Liver (tissue), 9 donors: ENCODE results near the gene ACLY. TPM values are rescaled to one million over a fixed set of nuclear protein-coding genes. Genes with fewer than 3 reads are reported as not detected.

ENCODE experiments used
- DNase-seq: peaks from one replicate; pipeline ENCODE4 v3.0.0-alpha.2; 2017; ENCODE audit warnings: low spot score
- H3K27ac ChIP-seq, 2 donors: one replicate each; pipeline ENCODE4 v1.7.0; 2013; ENCODE audit warnings: inconsistent platforms in 2 of 2, low read length in 2 of 2, control low read depth in 1 of 2, low read depth in 1 of 2, mild to moderate bottlenecking in 1 of 2
- H3K27me3 ChIP-seq, 4 donors: one replicate each; pipeline versions ENCODE4 v1.6.1 to v1.7.0; 2013; ENCODE audit warnings: low read length in 3 of 4, inconsistent platforms in 1 of 4, mild to moderate bottlenecking in 1 of 4, moderate library complexity in 1 of 4; ENCODE audit not compliant: control insufficient read depth in 4 of 4, insufficient read depth in 4 of 4
- H3K36me3 ChIP-seq, 4 donors: one replicate each; pipeline versions ENCODE4 v1.6.1 to v1.7.0; 2013; ENCODE audit warnings: low read length in 3 of 4, mild to moderate bottlenecking in 3 of 4, low read depth in 1 of 4, moderate library complexity in 1 of 4; ENCODE audit not compliant: control insufficient read depth in 4 of 4, insufficient read depth in 3 of 4
- H3K4me1 ChIP-seq, 4 donors: one replicate each; pipeline versions ENCODE4 v1.6.1 to v1.7.0; 2013; ENCODE audit warnings: low read length in 3 of 4, mild to moderate bottlenecking in 3 of 4, moderate library complexity in 1 of 4; ENCODE audit not compliant: control insufficient read depth in 4 of 4, insufficient read depth in 4 of 4
- H3K4me3 ChIP-seq, 3 donors: one replicate each; pipeline versions ENCODE4 v1.6.1 to v1.7.0; 2013; ENCODE audit warnings: low read length in 3 of 3, control low read depth in 1 of 3, low read depth in 1 of 3, mild to moderate bottlenecking in 1 of 3
- H3K9ac ChIP-seq, 2 donors: one replicate each; pipeline ENCODE4 v1.7.0; 2013; ENCODE audit warnings: low read length in 2 of 2, mild to moderate bottlenecking in 2 of 2, moderate library complexity in 2 of 2, control low read depth in 1 of 2, low read depth in 1 of 2
- H3K9me3 ChIP-seq, 4 donors: one replicate each; pipeline versions ENCODE4 v1.6.1 to v1.7.0; 2013; ENCODE audit warnings: low read length in 3 of 4; ENCODE audit not compliant: control insufficient read depth in 4 of 4
- ATF3 ChIP-seq: IDR thresholded peaks from 2 replicates; pipeline ENCODE4 v1.6.1; 2016; ENCODE audit warnings: antibody characterized with exemption
- CTCF ChIP-seq: fragments of 150-350 bp; IDR thresholded peaks from 2 replicates; pipeline ENCODE4 v1.5.1; 2017; ENCODE audit warnings: improper control_type of control experiment, low read depth, low read length; ENCODE audit not compliant: missing input control
- EGR1 ChIP-seq, 2 donors: IDR thresholded peaks; 2 replicates each; pipeline ENCODE4 v1.6.1; 2016 to 2018; ENCODE audit warnings: antibody characterized with exemption in 2 of 2, low read depth in 2 of 2
- FOXA1 ChIP-seq: IDR thresholded peaks from 2 replicates; pipeline ENCODE4 v1.6.1; 2016; ENCODE audit warnings: antibody characterized with exemption
- FOXA2 ChIP-seq: IDR thresholded peaks from 2 replicates; pipeline ENCODE4 v1.6.1; 2016; ENCODE audit warnings: antibody characterized with exemption
- GABPA ChIP-seq, 2 donors: IDR thresholded peaks in 1 of 2; conservative IDR thresholded peaks in 1 of 2; 2 replicates each; pipeline ENCODE4 v1.6.1; 2016; ENCODE audit warnings: antibody characterized with exemption in 2 of 2, mild to moderate bottlenecking in 1 of 2, moderate library complexity in 1 of 2
- HNF4A ChIP-seq, 2 donors: conservative IDR thresholded peaks; 2 replicates each; pipeline ENCODE4 v1.6.1; 2016; ENCODE audit warnings: antibody characterized with exemption in 2 of 2, mild to moderate bottlenecking in 2 of 2
- HNF4G ChIP-seq: IDR thresholded peaks from 2 replicates; pipeline ENCODE4 v1.6.1; 2016; ENCODE audit warnings: antibody characterized with exemption
- JUND ChIP-seq, 2 donors: IDR thresholded peaks; 2 replicates each; pipeline ENCODE4 v1.6.1; 2016; ENCODE audit warnings: antibody characterized with exemption in 2 of 2
- MAX ChIP-seq: IDR thresholded peaks from 2 replicates; pipeline ENCODE4 v1.6.1; 2016; ENCODE audit warnings: antibody characterized with exemption
- NR2F2 ChIP-seq: IDR thresholded peaks from 2 replicates; pipeline ENCODE4 v1.6.1; 2016; ENCODE audit warnings: antibody characterized with exemption
- RAD21 ChIP-seq, 2 donors: IDR thresholded peaks; 2 replicates each; pipeline ENCODE4 v1.6.1; 2016; ENCODE audit warnings: antibody characterized with exemption in 2 of 2, mild to moderate bottlenecking in 2 of 2
- RXRA ChIP-seq, 2 donors: IDR thresholded peaks; 2 replicates each; pipeline ENCODE4 v1.6.1; 2017 to 2018; ENCODE audit warnings: antibody characterized with exemption in 2 of 2, mild to moderate bottlenecking in 1 of 2
- SP1 ChIP-seq: IDR thresholded peaks from 2 replicates; pipeline ENCODE4 v1.6.1; 2018; ENCODE audit warnings: antibody characterized with exemption, mild to moderate bottlenecking
- TAF1 ChIP-seq: conservative IDR thresholded peaks from 2 replicates; pipeline ENCODE4 v1.6.1; 2016; ENCODE audit warnings: antibody characterized with exemption, mild to moderate bottlenecking
- YY1 ChIP-seq: IDR thresholded peaks from 2 replicates; pipeline ENCODE4 v1.6.1; 2016; ENCODE audit warnings: antibody characterized with exemption, mild to moderate bottlenecking
- ZBTB33 ChIP-seq: IDR thresholded peaks from 2 replicates; pipeline ENCODE4 v1.6.1; 2016; ENCODE audit warnings: antibody characterized with exemption
- WGBS: extraction: QIAGEN DNeasy Blood & Tissue Kit; methylation state at CpG from one replicate; pipeline ENCODE4 v1.1.7; 2013; 5-methylcytosine and 5-hydroxymethylcytosine counted together
- polyA plus RNA-seq, 2 donors: library from polyadenylated mRNA; stranded (reverse) in 1 of 2; unstranded in 1 of 2; fragments of 200-250 nt in 1 of 2; fragments of >200 nt in 1 of 2; fragmentation: Nextera tagmentation in 1 of 2; extraction: Ambion mirVana in 1 of 2; gene quantifications; one replicate each; pipeline versions ENCODE4 v1.2.1 to v1.2.3, GENCODE V29; 2013 to 2015
- total RNA-seq, 2 donors: library from RNA; depleted of rRNA; stranded (reverse); fragments of >200 nt; gene quantifications; one replicate each; pipeline ENCODE4 v1.2.3, GENCODE V29; 2014
- donor health status: healthy.
- donor health status: healthy.
- donor health status: healthy.
- donor health status: healthy.
- donor health status: healthy.

Gene ACLY
- total and polyA plus RNA-seq, 4 donors = 12.1 to 133 (median 37.1) TPM

GRCh38 chr17:41948762-41949460, 30.2 kb upstream of the ACLY start:
- Histone ChIP-seq H3K4me3 (no peak overlapping the region), H3K36me3 (no peaks in the 10 kb centered on the region), H3K27ac (no peak overlapping the region), H3K9ac (no peak overlapping the region), H3K9me3 (no peaks in the 10 kb centered on the region), H3K4me1 (peaks cover 0 to 5% (median 2%) of the 10 kb centered on the region in 4 donors), H3K27me3 (no peaks in the 10 kb centered on the region)
- TF ChIP-seq GABPA (IDR thresholded peaks at IDR 0.05 in 1 of 2, conservative IDR thresholded peaks at IDR 0.05 in 1 of 2) = no peak
- TF ChIP-seq HNF4A (conservative IDR thresholded peaks at IDR 0.05) = no peak
- no peak for TF ChIP-seq TAF1
- TF ChIP-seq NR2F2 = no peak
- TF ChIP-seq HNF4G = no peak
- TF ChIP-seq SP1 = no peak
- no peak for TF ChIP-seq RAD21 (IDR thresholded peaks at IDR 0.05)
- TF ChIP-seq JUND (IDR thresholded peaks at IDR 0.05) = no peak
- TF ChIP-seq ATF3 = no peak
- no peak for TF ChIP-seq FOXA2
- TF ChIP-seq YY1 = no peak
- no peak for DNase-seq
- 89% methylated on average over 11 of the region's 11 CpGs for WGBS

GRCh38 chr17:41944943-41945342, 26.2 kb upstream of the ACLY start:
- Histone ChIP-seq H3K27ac (no peak overlapping the region), H3K9ac (no peak overlapping the region), H3K36me3 (no peaks in the 10 kb centered on the region), H3K4me3 (no peak overlapping the region), H3K9me3 (no peaks in the 10 kb centered on the region), H3K27me3 (no peaks in the 10 kb centered on the region), H3K4me1 (peaks cover 0 to 13% (median 4%) of the 10 kb centered on the region in 4 donors)
- no peak for DNase-seq
- 49% methylated on average over 3 of the region's 3 CpGs for WGBS
- TF ChIP-seq GABPA (IDR thresholded peaks at IDR 0.05 in 1 of 2, conservative IDR thresholded peaks at IDR 0.05 in 1 of 2) (no peak), TAF1 (no peak), EGR1 (IDR thresholded peaks at IDR 0.05; ENCODE audit: low read depth in 2 of 2) (no peak), RXRA (IDR thresholded peaks at IDR 0.05) (peak in 1 of 2 donors; percentile 31), SP1 (no peak), ATF3 (no peak), RAD21 (IDR thresholded peaks at IDR 0.05) (no peak), FOXA1 (no peak), HNF4A (conservative IDR thresholded peaks at IDR 0.05) (peak in 1 of 2 donors; percentile 10), CTCF (no peak)

GRCh38 chr17:41943492-41943891, 24.7 kb upstream of the ACLY start:
- no peak overlapping the region for H3K27ac ChIP-seq
- no peak for TF ChIP-seq JUND (IDR thresholded peaks at IDR 0.05)
- no peak for TF ChIP-seq MAX
- no peak for TF ChIP-seq HNF4G
- no peak for TF ChIP-seq RXRA (IDR thresholded peaks at IDR 0.05)
- no peak for TF ChIP-seq CTCF
- TF ChIP-seq HNF4A (conservative IDR thresholded peaks at IDR 0.05) = no peak
- no peak for TF ChIP-seq TAF1
- no peak for TF ChIP-seq EGR1 (IDR thresholded peaks at IDR 0.05; ENCODE audit: low read depth in 2 of 2)
- no peak for TF ChIP-seq YY1
- no peak for TF ChIP-seq NR2F2
- no peak for TF ChIP-seq FOXA1
- TF ChIP-seq ZBTB33 = no peak
- TF ChIP-seq FOXA2 = no peak
- 96% methylated on average over 3 of the region's 3 CpGs for WGBS

More at GRCh38 chr17:41943492-41943891, 24.7 kb upstream of the ACLY start:
- H3K9ac ChIP-seq = no peak overlapping the region
- no peaks in the 10 kb centered on the region for H3K9me3 ChIP-seq
- H3K27me3 ChIP-seq = no peaks in the 10 kb centered on the region
- no peak for DNase-seq
- H3K36me3 ChIP-seq = no peaks in the 10 kb centered on the region
- H3K4me3 ChIP-seq = no peak overlapping the region
- peaks cover 0 to 19% (median 8%) of the 10 kb centered on the region in 4 donors for H3K4me1 ChIP-seq
